Nephron progenitor cell (in vitro differentiated cells): ENCODE data around the gene TXNDC17.
"Not testable (repeated sequence)": the region's sequence is repeated elsewhere in the genome, so short reads cannot be mapped to it uniquely, and the experiment has no call there.

ENCODE experiments used
- DNase-seq: peaks from one replicate; pipeline ENCODE4 v3.0.0; 2021
- H3K27ac Mint-ChIP-seq: 2 replicates; pipeline ENCODE4 v1.8.0; 2021; ENCODE audit warnings: mild to moderate bottlenecking, moderate library complexity, mixed read lengths
- H3K27me3 Mint-ChIP-seq: 2 replicates; pipeline ENCODE4 v1.8.0; 2021; ENCODE audit warnings: mild to moderate bottlenecking, low read depth, mixed read lengths; ENCODE audit not compliant: poor library complexity
- H3K36me3 Mint-ChIP-seq: 2 replicates; pipeline ENCODE4 v1.8.0; 2021; ENCODE audit warnings: low read depth, mixed read lengths
- H3K4me1 Mint-ChIP-seq: 2 replicates; pipeline ENCODE4 v1.8.0; 2021; ENCODE audit warnings: mixed read lengths
- H3K4me3 Mint-ChIP-seq: 2 replicates; pipeline ENCODE4 v1.8.0; 2021; ENCODE audit warnings: mild to moderate bottlenecking, moderate library complexity, mixed read lengths
- H3K9me3 Mint-ChIP-seq: 2 replicates; pipeline ENCODE4 v1.8.0; 2021; ENCODE audit warnings: mild to moderate bottlenecking, moderate library complexity, mixed read lengths
- TF ChIP-seq, protein P1 (sequence below): fragments of 200-600 bp; sonication (generic); IDR thresholded peaks from 2 replicates; pipeline ENCODE4 v1.5.0; 2021; ENCODE audit warnings: antibody characterized with exemption

TXNDC17 gene

DNA sequence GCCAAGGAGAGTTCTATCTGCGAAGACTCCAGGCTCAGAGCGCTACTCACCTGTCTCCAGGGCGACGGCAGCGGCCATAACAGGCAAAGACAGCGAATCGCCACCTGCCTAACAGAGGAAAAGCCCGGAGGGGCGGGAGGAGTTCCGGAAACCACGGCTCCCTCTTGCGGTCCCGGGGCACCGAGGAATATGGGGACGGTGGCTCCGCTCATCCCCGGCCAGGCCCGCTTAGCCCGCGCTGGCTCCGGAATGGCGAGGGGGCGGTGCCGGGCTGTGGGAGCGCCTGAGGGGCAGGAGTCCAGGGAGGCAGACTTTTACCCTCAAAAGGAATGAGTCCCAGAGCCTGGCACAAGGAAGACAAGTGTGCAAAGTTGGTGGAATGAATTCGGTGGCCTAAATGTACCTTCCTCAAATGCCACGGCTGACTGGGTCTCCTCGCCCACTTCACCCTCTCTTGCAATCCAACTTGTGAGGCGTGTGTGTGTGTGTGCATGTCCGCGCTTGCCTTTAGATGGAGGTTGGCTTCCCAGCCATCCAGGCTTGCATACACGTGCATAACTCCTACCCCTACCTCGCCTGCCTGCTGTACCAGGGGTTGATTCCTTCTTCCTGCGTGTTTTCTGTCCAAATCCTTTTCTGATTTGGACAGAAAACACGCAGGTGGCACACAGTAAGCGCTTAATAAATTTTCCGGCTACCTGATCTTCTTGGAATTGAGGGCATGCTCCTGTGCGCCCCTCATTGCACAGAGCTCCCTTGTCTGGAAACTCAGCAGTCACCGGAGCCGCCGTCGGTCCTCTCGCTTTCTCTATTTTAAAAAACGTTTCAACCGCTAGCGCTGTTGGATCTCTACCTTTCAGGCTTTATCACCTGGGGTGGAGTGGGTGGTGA lies 14.2 kb downstream of the TXNDC17 start:
- Mint-ChIP-seq H3K9me3 (peaks cover 3% of the 10 kb centered on the region), H3K4me1 (peaks cover 62% of the 10 kb centered on the region), H3K27me3 (peaks cover 78% of the 10 kb centered on the region), H3K36me3 (no peaks in the 10 kb centered on the region), H3K27ac (no peak overlapping the region), H3K4me3 (peak overlapping the region; percentile 81)
- TF ChIP-seq, protein P1, sequence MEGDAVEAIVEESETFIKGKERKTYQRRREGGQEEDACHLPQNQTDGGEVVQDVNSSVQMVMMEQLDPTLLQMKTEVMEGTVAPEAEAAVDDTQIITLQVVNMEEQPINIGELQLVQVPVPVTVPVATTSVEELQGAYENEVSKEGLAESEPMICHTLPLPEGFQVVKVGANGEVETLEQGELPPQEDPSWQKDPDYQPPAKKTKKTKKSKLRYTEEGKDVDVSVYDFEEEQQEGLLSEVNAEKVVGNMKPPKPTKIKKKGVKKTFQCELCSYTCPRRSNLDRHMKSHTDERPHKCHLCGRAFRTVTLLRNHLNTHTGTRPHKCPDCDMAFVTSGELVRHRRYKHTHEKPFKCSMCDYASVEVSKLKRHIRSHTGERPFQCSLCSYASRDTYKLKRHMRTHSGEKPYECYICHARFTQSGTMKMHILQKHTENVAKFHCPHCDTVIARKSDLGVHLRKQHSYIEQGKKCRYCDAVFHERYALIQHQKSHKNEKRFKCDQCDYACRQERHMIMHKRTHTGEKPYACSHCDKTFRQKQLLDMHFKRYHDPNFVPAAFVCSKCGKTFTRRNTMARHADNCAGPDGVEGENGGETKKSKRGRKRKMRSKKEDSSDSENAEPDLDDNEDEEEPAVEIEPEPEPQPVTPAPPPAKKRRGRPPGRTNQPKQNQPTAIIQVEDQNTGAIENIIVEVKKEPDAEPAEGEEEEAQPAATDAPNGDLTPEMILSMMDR: no peak
- DNase-seq: peak; percentile 63

DNA sequence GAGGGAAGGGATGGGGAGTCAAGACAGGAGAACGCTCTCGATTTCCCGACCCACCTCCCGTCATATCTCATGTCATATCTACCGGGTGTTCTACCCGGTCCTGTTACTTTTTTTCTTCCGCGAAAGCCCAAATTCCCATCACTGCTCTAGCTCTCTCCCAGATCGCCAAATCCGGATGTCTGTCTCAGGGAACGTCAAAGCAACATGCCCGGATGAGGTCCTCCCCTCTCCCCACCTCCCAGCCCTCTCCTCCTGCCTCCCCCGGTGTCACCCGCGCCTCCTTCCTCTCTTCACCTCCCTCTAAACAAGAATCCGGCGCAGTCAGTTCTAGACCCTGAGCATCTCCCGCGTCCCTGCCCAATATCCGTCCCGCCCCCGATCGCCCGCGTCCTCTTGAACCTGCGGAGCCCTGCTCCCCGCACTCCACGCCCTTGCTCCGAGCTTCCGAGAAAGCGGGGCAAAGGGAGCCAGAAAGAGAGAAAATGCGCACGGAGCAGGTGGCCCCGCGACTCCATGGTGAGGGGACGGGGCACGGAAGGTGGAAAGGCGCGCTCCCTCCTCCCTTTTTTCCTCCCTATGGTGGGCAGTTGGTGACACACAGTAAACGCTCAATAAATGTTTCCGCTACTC lies 15.0 kb downstream of the TXNDC17 start:
- Mint-ChIP-seq H3K27me3 (peaks cover 84% of the 10 kb centered on the region), H3K4me1 (peaks cover 65% of the 10 kb centered on the region), H3K4me3 (peak overlapping the region; percentile 83)
- H3K9me3 Mint-ChIP-seq, H3K36me3 Mint-ChIP-seq, H3K27ac Mint-ChIP-seq, DNase-seq: not testable (repeated sequence)

DNA sequence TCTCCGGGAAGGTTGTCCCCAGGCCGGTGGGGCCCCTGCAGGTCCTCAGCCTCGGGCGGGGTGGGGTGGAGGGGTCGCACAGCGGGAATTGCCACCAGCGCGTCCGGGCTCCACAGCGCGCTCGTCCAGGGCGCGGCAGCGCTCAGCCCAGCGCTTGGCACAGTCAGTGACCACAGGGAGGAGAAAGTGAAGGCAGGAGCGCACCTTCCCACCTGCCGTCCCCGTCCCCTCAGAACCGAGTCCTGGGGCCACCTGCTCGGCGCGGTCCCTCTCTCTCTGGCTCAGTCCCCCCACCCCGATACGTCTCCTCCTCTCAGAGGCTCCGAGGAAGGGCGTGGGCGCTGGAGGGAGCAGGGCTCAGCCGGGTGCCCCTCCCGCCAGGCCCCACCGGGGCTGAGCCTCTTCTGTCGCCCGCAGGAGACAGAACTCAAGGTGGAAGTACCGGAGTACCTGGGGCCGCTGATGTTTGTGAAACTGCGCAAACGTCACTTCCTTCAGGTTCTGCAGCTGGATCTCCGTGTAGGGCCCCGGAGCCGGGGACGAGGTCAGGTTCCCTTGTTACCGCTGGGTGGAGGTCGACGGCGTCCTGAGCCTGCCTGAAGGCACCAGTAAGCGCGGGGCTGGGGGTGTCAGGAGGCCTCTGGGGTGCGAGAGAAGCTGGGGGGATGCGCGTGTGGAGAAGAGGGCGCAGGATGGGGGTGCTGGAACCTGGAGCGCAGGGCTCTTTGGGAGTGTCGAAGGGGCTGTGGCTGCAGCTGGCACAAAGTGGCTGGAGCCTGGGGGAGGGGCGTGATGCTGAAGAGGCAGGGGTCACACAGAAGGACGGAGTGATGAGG lies 16.2 kb downstream of the TXNDC17 start:
- DNase-seq: peak; percentile 34
- Mint-ChIP-seq H3K4me1 (peaks cover 67% of the 10 kb centered on the region), H3K27me3 (peaks cover 87% of the 10 kb centered on the region), H3K4me3 (peak overlapping the region; percentile 75)
- not testable (repeated sequence) for H3K36me3 Mint-ChIP-seq, H3K27ac Mint-ChIP-seq, H3K9me3 Mint-ChIP-seq

DNA sequence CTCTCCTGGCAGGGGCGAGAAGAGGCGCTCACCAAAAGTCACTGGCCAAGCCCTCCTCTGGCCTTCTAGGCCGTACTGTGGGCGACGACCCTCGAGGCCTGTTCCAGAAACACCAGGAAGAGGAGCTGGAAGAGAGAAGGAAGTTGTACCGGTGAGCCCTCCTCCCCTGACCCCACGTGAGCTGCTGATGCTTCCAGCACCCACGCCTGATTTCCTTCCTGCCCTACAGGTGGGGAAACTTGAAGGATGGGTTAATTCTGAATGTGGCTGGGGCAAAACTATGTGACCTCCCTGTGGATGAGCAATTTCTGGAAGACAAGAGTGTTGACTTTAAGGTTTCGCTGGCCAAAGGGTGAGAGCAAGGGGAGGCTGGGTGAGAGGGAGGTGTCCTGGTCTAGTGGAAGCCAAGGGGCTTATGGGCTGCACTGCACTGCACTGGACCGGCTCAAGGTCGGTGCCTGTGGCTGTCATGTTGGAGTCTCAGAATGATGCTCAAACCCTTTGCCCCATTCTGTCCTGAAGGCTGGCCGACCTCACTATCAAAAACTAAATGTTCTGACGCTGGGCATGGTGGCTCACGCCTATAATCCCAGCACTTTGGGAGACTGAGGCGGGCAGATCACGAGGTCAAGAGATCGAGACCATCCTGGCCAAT lies 16.9 kb downstream of the TXNDC17 start:
- Mint-ChIP-seq H3K27ac (no peak overlapping the region), H3K9me3 (peaks cover 3% of the 10 kb centered on the region), H3K4me1 (peaks cover 67% of the 10 kb centered on the region), H3K27me3 (peaks cover 82% of the 10 kb centered on the region), H3K4me3 (peak overlapping the region; percentile 75), H3K36me3 (no peaks in the 10 kb centered on the region)
- DNase-seq: no peak
- TF ChIP-seq, protein P1: no peak

DNA sequence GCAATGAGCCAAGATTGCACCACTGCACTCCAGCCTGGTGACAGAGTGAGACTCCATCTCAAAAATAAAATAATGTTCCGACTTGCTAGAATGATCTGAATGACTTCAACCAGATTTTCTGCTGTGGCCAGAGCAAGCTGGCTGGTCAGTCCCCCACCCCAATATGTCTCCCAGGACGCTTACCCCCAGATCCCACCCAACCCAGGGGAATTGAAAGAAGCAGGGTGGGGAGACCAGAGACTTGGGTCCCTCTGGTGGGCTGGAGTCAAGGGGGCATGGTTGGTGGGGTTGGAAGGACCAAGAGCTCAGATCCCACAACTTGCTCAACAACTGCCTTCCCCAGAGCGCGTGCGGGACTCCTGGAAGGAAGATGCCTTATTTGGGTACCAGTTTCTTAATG lies 17.6 kb downstream of the TXNDC17 start:
- H3K4me3 Mint-ChIP-seq: not testable (repeated sequence)
- Mint-ChIP-seq H3K27me3 (peaks cover 78% of the 10 kb centered on the region), H3K4me1 (peaks cover 62% of the 10 kb centered on the region)

DNA sequence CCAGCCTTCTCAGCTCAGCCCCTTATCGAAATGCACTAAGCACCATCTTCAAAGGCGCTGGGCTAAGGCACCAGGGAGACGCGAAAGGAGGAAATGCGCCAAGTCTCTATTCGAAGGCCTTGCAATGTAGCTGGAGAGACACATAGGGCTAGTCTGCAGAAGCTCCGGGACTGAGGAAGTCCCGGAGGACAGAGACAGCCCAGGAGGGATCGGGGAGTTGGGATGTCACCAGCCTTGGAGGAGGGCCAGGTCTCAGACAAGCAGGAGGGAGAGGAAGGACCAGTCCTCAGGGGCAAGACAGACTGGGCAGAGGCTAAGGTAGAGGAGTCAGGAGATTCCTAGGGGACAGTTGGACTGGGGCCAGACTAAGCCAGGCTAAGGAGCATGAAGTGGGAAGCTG lies 19.2 kb downstream of the TXNDC17 start:
- TF ChIP-seq, protein P1: no peak
- Mint-ChIP-seq H3K27me3 (peaks cover 62% of the 10 kb centered on the region), H3K4me1 (peaks cover 48% of the 10 kb centered on the region), H3K4me3 (no peak overlapping the region), H3K36me3 (no peaks in the 10 kb centered on the region), H3K9me3 (peaks cover 3% of the 10 kb centered on the region), H3K27ac (no peak overlapping the region)
- DNase-seq: no peak

More for the DNA sequence above, 17.6 kb downstream of the TXNDC17 start:
- H3K36me3 Mint-ChIP-seq, DNase-seq, H3K9me3 Mint-ChIP-seq, H3K27ac Mint-ChIP-seq: not testable (repeated sequence)
